HepG2 (cell line): ENCODE measurements around the gene DENND10. TPM values are rescaled to one million over a fixed set of nuclear protein-coding genes. Genes with fewer than 3 reads are reported as not detected.

Experiments used
- ATAC-seq: fragments of 200-7000 bp; cut with Tn5 transposase; 3 replicates; pipeline ENCODE4 v1.9.1; 2020; ENCODE audit warnings: mild to moderate bottlenecking, moderate library complexity
- BruUV-seq: library from RNA; stranded (reverse); fragments of 400-500 nt; replicated peaks from 2 replicates; lab custom pipeline; 2021; lab: Mats Ljungman, UMichigan
- CTCF ChIA-PET: fragments of 300-600 bp; formaldehyde crosslinking; extraction: SDS; loops from one replicate; lab custom pipeline; 2021; ENCODE audit warnings: low total read pairs, inconsistent platforms, low intra/inter-chr PET ratio; lab: Yijun Ruan, JAX
- POLR2A ChIA-PET: fragments of 350-600 bp; sonication (Branson Sonifier 250); formaldehyde crosslinking; loops from one replicate; lab custom pipeline; 2020; ENCODE audit warnings: antibody characterized with exemption, inconsistent platforms; lab: Yijun Ruan, JAX
- DNase-seq: peaks from one replicate; pipeline ENCODE4 v3.0.0-alpha.2; 2015; ENCODE audit warnings: low spot score
- FAIRE-seq: peaks from 3 replicates; lab custom pipeline; 2011; peaks lifted over from hg19 to GRCh38; lab: Jason Lieb, UNC
- H2AFZ ChIP-seq: one replicate; pipeline ENCODE4 v1.6.1; 2011; ENCODE audit warnings: low read length, inconsistent platforms
- H3K27ac ChIP-seq: fragments of 300-600 bp; 3 replicates; pipeline ENCODE4 v1.8.0; 2011; ENCODE audit warnings: mixed run types, mild to moderate bottlenecking, mixed read lengths, low read length, inconsistent platforms; ENCODE audit not compliant: insufficient read depth; ENCODE audit errors: extremely low read length
- H3K27me3 ChIP-seq, 2 experiments: fragments of 200-600 bp in 1 of 2; 2 replicates in 1 of 2; 3 replicates in 1 of 2; pipeline versions ENCODE4 v1.6.0 to v1.8.0; 2011; ENCODE audit warnings: low read length in 2 of 2, mild to moderate bottlenecking in 2 of 2, moderate library complexity in 2 of 2, inconsistent platforms in 1 of 2; ENCODE audit not compliant: insufficient read depth in 2 of 2, control insufficient read depth in 1 of 2
- H3K36me3 ChIP-seq, 2 experiments: fragments of 200-600 bp in 1 of 2; replicated peaks in 1 of 2; 2 replicates in 1 of 2; 3 replicates in 1 of 2; pipeline versions ENCODE4 v1.5.1 to v1.8.0; 2011; ENCODE audit warnings: low read length in 2 of 2, inconsistent platforms in 1 of 2; ENCODE audit not compliant: insufficient read depth in 2 of 2, control insufficient read depth in 1 of 2
- H3K4me1 ChIP-seq: 2 replicates; pipeline ENCODE4 v1.5.1; 2012; ENCODE audit warnings: low read length, inconsistent platforms; ENCODE audit not compliant: insufficient read depth
- H3K4me2 ChIP-seq: 2 replicates; pipeline ENCODE4 v1.6.0; 2011; ENCODE audit warnings: low read depth, low read length, inconsistent platforms
- H3K4me3 ChIP-seq, 3 experiments: fragments of 200-600 bp in 1 of 3; sonication (generic), shearing (Covaris generic) in 1 of 3; replicated peaks in 1 of 3; 2 replicates each; pipeline ENCODE4 v1.5.1; 2011 to 2016; ENCODE audit warnings: low read length in 3 of 3, inconsistent platforms in 2 of 3, low read depth in 2 of 3, mild to moderate bottlenecking in 2 of 3, control low read depth in 1 of 3, mixed read lengths in 1 of 3; ENCODE audit not compliant: insufficient read depth in 1 of 3
- H3K79me2 ChIP-seq: one replicate; pipeline ENCODE4 v1.6.1; 2011; ENCODE audit warnings: low read length, inconsistent platforms; ENCODE audit not compliant: insufficient read depth
- H3K9ac ChIP-seq: 2 replicates; pipeline ENCODE4 v1.6.0; 2011; ENCODE audit warnings: mild to moderate bottlenecking, low read depth, low read length, inconsistent platforms; ENCODE audit not compliant: insufficient read depth
- H3K9me3 ChIP-seq: 2 replicates; pipeline ENCODE4 v1.5.1; 2012; ENCODE audit warnings: mild to moderate bottlenecking, low read length
- H4K20me1 ChIP-seq: 2 replicates; pipeline ENCODE4 v1.6.0; 2011; ENCODE audit warnings: inconsistent platforms, mild to moderate bottlenecking, low read length, moderate library complexity; ENCODE audit not compliant: insufficient read depth
- CCDC6 ChIP-seq: sonication (generic); formaldehyde crosslinking; IDR thresholded peaks from 2 replicates; pipeline ENCODE4 v1.8.1; 2022; ENCODE audit warnings: mild to moderate bottlenecking, missing genetic modification reagents, moderate library complexity
- GATA4 ChIP-seq: sonication (generic); IDR thresholded peaks from 2 replicates; pipeline ENCODE4 v1.6.1; 2016; ENCODE audit warnings: antibody characterized with exemption, low read depth, borderline replicate concordance
- GZF1 ChIP-seq: sonication (generic); formaldehyde crosslinking; IDR thresholded peaks from 2 replicates; pipeline ENCODE4 v1.5.1; 2020; ENCODE audit warnings: mild to moderate bottlenecking, missing genetic modification reagents
- HHEX ChIP-seq: IDR thresholded peaks from 2 replicates; pipeline ENCODE4 v1.6.1; 2016; ENCODE audit warnings: control low read depth
- KLF16 ChIP-seq, 2 experiments: sonication (generic) in 1 of 2; formaldehyde crosslinking in 1 of 2; IDR thresholded peaks; 2 replicates each; pipeline versions ENCODE4 v1.6.1 to v1.8.0; 2016 to 2023; ENCODE audit warnings: missing genetic modification reagents in 2 of 2, missing compliant biosample characterization in 1 of 2
- MAFF ChIP-seq: IDR thresholded peaks from 2 replicates; pipeline ENCODE4 v1.6.1; 2011; ENCODE audit warnings: low read depth, low read length, improper control_type of control experiment
- NFE2 ChIP-seq: sonication (generic); formaldehyde crosslinking; IDR thresholded peaks from 2 replicates; pipeline ENCODE4 v1.4.0; 2020; ENCODE audit warnings: missing genetic modification reagents
- NONO ChIP-seq, 2 experiments: fragments of 450-650 bp in 1 of 2; sonication (generic) in 1 of 2; formaldehyde crosslinking in 1 of 2; IDR thresholded peaks in 1 of 2; conservative IDR thresholded peaks in 1 of 2; 2 replicates each; pipeline versions ENCODE4 v1.6.1 to v1.8.0; 2017 to 2022; ENCODE audit warnings: mild to moderate bottlenecking in 1 of 2, missing genetic modification reagents in 1 of 2, moderate library complexity in 1 of 2
- PAF1 ChIP-seq: IDR thresholded peaks from 2 replicates; pipeline ENCODE4 v1.6.1; 2016; ENCODE audit warnings: missing genetic modification reagents, missing compliant biosample characterization
- PCBP2 ChIP-seq: fragments of 200-400 bp; formaldehyde crosslinking; optimal IDR thresholded peaks from 2 replicates; pipeline ENCODE3; 2018; ENCODE audit warnings: low read length, low read depth; ENCODE audit not compliant: poor library complexity, severe bottlenecking
- TBL1XR1 ChIP-seq: fragments of 150-350 bp; IDR thresholded peaks from 2 replicates; pipeline ENCODE4 v1.6.1; 2014; ENCODE audit warnings: borderline replicate concordance, low read length; ENCODE audit not compliant: partially characterized antibody
- TRIM24 ChIP-seq: sonication (generic); formaldehyde crosslinking; IDR thresholded peaks from 2 replicates; pipeline ENCODE4 v1.8.0; 2022; ENCODE audit warnings: mild to moderate bottlenecking, missing genetic modification reagents
- ZBTB1 ChIP-seq: sonication (generic); formaldehyde crosslinking; IDR thresholded peaks from 2 replicates; pipeline ENCODE4 v1.4.0; 2020; ENCODE audit warnings: missing genetic modification reagents, borderline replicate concordance
- ZFP90 ChIP-seq: sonication (generic); formaldehyde crosslinking; IDR thresholded peaks from 2 replicates; pipeline ENCODE4 v1.8.0; 2022; ENCODE audit warnings: missing genetic modification reagents, mild to moderate bottlenecking, inconsistent platforms, borderline replicate concordance
- ZFX ChIP-seq: sonication (generic); formaldehyde crosslinking; IDR thresholded peaks from 2 replicates; pipeline ENCODE4 v1.4.0; 2020; ENCODE audit warnings: mild to moderate bottlenecking, low read depth, missing genetic modification reagents, moderate library complexity
- ZNF512 ChIP-seq: sonication (generic); formaldehyde crosslinking; IDR thresholded peaks from 2 replicates; pipeline ENCODE4 v1.4.0; 2020; ENCODE audit warnings: mild to moderate bottlenecking, missing genetic modification reagents
- ZNF75D ChIP-seq: sonication (generic); formaldehyde crosslinking; IDR thresholded peaks from 2 replicates; pipeline ENCODE4 v1.8.1; 2023; ENCODE audit warnings: missing genetic modification reagents, mild to moderate bottlenecking, borderline replicate concordance
- WGBS: methylation state at CpG from one replicate; pipeline ENCODE4 v1.1.6; 2017; ENCODE audit warnings: low lambda C conversion rate; 5-methylcytosine and 5-hydroxymethylcytosine counted together
- in situ Hi-C: cut with HindIII; loops from 2 replicates; pipeline ENCODE4 v1.10.0; 2017; ENCODE audit warnings: low pct_unique_long_range_greater_than_20kb; ENCODE audit not compliant: extremely low pct_ligation_motif_present
- intact Hi-C: fragments of 100-400 bp; cut with micrococcal nuclease; formaldehyde crosslinking; loops from one replicate; pipeline ENCODE4 v1.10.0; 2022; ENCODE audit not compliant: unreplicated experiment
- polyA plus RNA-seq, 8 experiments: library from polyadenylated mRNA; depleted of rRNA in 3 of 8; stranded (reverse) in 7 of 8; unstranded in 1 of 8; fragments of >200 nt; fragmentation: Illumina TruSeq in 4 of 8; extraction: Trizol in 4 of 8; gene quantifications; 2 replicates each; pipeline versions ENCODE4 v1.2.1 to v1.2.3, GENCODE V29; 2011 to 2016; ENCODE audit warnings: low read depth in 4 of 8, missing spikeins in 1 of 8, mixed read lengths in 1 of 8; ENCODE audit not compliant: insufficient read depth in 1 of 8
- total RNA-seq, 5 experiments: library from RNA; depleted of rRNA; stranded (reverse); fragments of >200 nt; fragmentation: Illumina TruSeq; extraction: Trizol; gene quantifications; 2 replicates each; pipeline ENCODE4 v1.2.3, GENCODE V29; 2016; ENCODE audit warnings: low read depth in 1 of 5
- TF ChIP-seq, protein P1 (sequence below): sonication (generic); formaldehyde crosslinking; IDR thresholded peaks from 2 replicates; pipeline ENCODE4 v1.5.1; 2020; ENCODE audit warnings: missing genetic modification reagents, mild to moderate bottlenecking, borderline replicate concordance
- TF ChIP-seq, protein P2 (sequence below): sonication (generic); formaldehyde crosslinking; IDR thresholded peaks from 2 replicates; pipeline ENCODE4 v1.5.0; 2020; ENCODE audit warnings: mild to moderate bottlenecking, missing genetic modification reagents

The DENND10 gene
- total and polyA plus RNA-seq, 2 of the 13 experiments (the other 11 are each of a cell fraction or from before 2014, with no cell fraction given): 43.7 to 78.8 TPM

- no peaks in the 10 kb centered on the region for H3K9me3 ChIP-seq
- WGBS: under 1% methylated on average over 14 of the region's 74 CpGs
- peak within 1 kb of the TSS; percentile 83 for H3K4me2 ChIP-seq
- CTCF ChIA-PET: no interaction called here
- H3K27ac ChIP-seq: peak within 1 kb of the TSS; percentile 94
- POLR2A ChIA-PET: interaction anchor here (0.6 to 3.3 kb wide), 9 partner anchors 15 to 85 kb away, joined by 3 to 26 read pairs (median 5); partner anchors contain the start of genes DENND10, NANOS1 and SFXN4
- no peak within 1 kb of the TSS for H2AFZ ChIP-seq
- peak; percentile 91 for ATAC-seq
- peak within 1 kb of the TSS; percentile 95 for H3K9ac ChIP-seq
- in situ Hi-C loops (no loop called here), intact Hi-C loops (loop anchor here (2.0 to 10.0 kb wide), 2 partner anchors 40 to 94 kb away; partner anchors contain the start of gene PRDX3)
- FAIRE-seq: peak; percentile 34
- DNase-seq: peak; percentile 82
- H4K20me1 ChIP-seq: peaks cover 43% of the 10 kb centered on the region
- no peaks in the 10 kb centered on the region; a peak in 1 of 5 replicates for H3K27me3 ChIP-seq
- peaks cover 53% of the 10 kb centered on the region for H3K4me1 ChIP-seq
- H3K4me3 ChIP-seq: peak within 1 kb of the TSS; percentile 79 to 99 (median 90)
- no TSS peak for BruUV-seq
- H3K36me3 ChIP-seq: no peaks in the 10 kb centered on the region; a peak in 2 of 5 replicates
- H3K79me2 ChIP-seq: peaks cover 56% of the 10 kb centered on the region
- TF ChIP-seq TRIM24: no peak
- TF ChIP-seq, protein P1, sequence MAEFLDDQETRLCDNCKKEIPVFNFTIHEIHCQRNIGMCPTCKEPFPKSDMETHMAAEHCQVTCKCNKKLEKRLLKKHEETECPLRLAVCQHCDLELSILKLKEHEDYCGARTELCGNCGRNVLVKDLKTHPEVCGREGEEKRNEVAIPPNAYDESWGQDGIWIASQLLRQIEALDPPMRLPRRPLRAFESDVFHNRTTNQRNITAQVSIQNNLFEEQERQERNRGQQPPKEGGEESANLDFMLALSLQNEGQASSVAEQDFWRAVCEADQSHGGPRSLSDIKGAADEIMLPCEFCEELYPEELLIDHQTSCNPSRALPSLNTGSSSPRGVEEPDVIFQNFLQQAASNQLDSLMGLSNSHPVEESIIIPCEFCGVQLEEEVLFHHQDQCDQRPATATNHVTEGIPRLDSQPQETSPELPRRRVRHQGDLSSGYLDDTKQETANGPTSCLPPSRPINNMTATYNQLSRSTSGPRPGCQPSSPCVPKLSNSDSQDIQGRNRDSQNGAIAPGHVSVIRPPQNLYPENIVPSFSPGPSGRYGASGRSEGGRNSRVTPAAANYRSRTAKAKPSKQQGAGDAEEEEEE: no peak
- peak; percentile 90 for TF ChIP-seq ZFX
- peak in 1 of 2 experiments; percentile 72; a peak in 2 of 4 replicates for TF ChIP-seq KLF16 (CRISPR knock-in tag; IDR thresholded peaks at IDR 0.05)
- TF ChIP-seq PCBP2: no peak
- TF ChIP-seq ZNF75D (CRISPR knock-in tag): no peak
- TF ChIP-seq ZNF512 (CRISPR knock-in tag): no peak
- TF ChIP-seq GZF1 (CRISPR knock-in tag): no peak
- no peak for TF ChIP-seq NONO (IDR thresholded peaks at IDR 0.05)
- peak; percentile 80 for TF ChIP-seq NONO (CRISPR knock-in tag; conservative IDR thresholded peaks at IDR 0.05)
- TF ChIP-seq ZBTB1: no peak
- TF ChIP-seq ZFP90 (CRISPR knock-in tag): no peak
- TF ChIP-seq NFE2 (CRISPR knock-in tag): no peak
- TF ChIP-seq PAF1 (CRISPR knock-in tag): no peak
- no peak for TF ChIP-seq HHEX (CRISPR knock-in tag)
- TF ChIP-seq CCDC6 (CRISPR knock-in tag): no peak
- TF ChIP-seq MAFF: peak; percentile 74
- TF ChIP-seq, protein P2, sequence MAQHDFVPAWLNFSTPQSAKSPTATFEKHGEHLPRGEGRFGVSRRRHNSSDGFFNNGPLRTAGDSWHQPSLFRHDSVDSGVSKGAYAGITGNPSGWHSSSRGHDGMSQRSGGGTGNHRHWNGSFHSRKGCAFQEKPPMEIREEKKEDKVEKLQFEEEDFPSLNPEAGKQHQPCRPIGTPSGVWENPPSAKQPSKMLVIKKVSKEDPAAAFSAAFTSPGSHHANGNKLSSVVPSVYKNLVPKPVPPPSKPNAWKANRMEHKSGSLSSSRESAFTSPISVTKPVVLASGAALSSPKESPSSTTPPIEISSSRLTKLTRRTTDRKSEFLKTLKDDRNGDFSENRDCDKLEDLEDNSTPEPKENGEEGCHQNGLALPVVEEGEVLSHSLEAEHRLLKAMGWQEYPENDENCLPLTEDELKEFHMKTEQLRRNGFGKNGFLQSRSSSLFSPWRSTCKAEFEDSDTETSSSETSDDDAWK (CRISPR knock-in tag): no peak
- TF ChIP-seq TBL1XR1: no peak
- peak; percentile 87 for TF ChIP-seq GATA4
These were observed 23.2 kb upstream of the DENND10 start, which contains the start of gene EIF3A for GRCh38 chr10:119080521-119081259. EIF3A (minus strand) TSS chr10:119080817; CDS start chr10:119080676, 141 bp downstream.
